T-helper 22 cell (primary cell): ENCODE data around the gene SPIN1.

Experiments used
- DNase-seq: peaks from one replicate; pipeline ENCODE4 v3.0.0-alpha.2; 2020; ENCODE audit warnings: low read depth

The SPIN1 gene

GRCh38 chr9:88436379-88436778, 48.1 kb downstream of the SPIN1 start:
- DNase-seq, result no peak

- DNase-seq, result no peak
Measured at GRCh38 chr9:88437210-88438146, 49.2 kb downstream of the SPIN1 start.

- no peak for DNase-seq
Measured at GRCh38 chr9:88438811-88439210, 50.6 kb downstream of the SPIN1 start.

GRCh38 chr9:88441301-88442007, 53.2 kb downstream of the SPIN1 start:
- DNase-seq, result no peak

- DNase-seq, result no peak
Measured at GRCh38 chr9:88443480-88444113, 55.4 kb downstream of the SPIN1 start.

- no peak for DNase-seq
Measured at GRCh38 chr9:88446728-88447127, 58.5 kb downstream of the SPIN1 start.

GRCh38 chr9:88447431-88447830, 59.2 kb downstream of the SPIN1 start:
- DNase-seq, result no peak

- DNase-seq, result no peak
Measured at GRCh38 chr9:88451160-88451559, 62.9 kb downstream of the SPIN1 start.

- DNase-seq, result no peak
Measured at GRCh38 chr9:88458716-88459465, 70.6 kb downstream of the SPIN1 start.

GRCh38 chr9:88460587-88461332, 72.5 kb downstream of the SPIN1 start:
- no peak for DNase-seq

GRCh38 chr9:88462191-88462590, 73.9 kb downstream of the SPIN1 start:
- no peak for DNase-seq

GRCh38 chr9:88464851-88465250, 76.6 kb downstream of the SPIN1 start:
- no peak for DNase-seq

- DNase-seq, result no peak
Measured at GRCh38 chr9:88468226-88468625, 80.0 kb downstream of the SPIN1 start.

GRCh38 chr9:88476491-88477271, 88.4 kb downstream of the SPIN1 start:
- DNase-seq, result no peak

GRCh38 chr9:88477300-88477751, 89.1 kb downstream of the SPIN1 start:
- no peak for DNase-seq

GRCh38 chr9:88478246-88478645, 90.0 kb downstream of the SPIN1 start:
- no peak for DNase-seq

GRCh38 chr9:88481933-88482332, 93.7 kb downstream of the SPIN1 start:
- DNase-seq, result no peak

GRCh38 chr9:88488166-88488565, 99.9 kb downstream of the SPIN1 start:
- no peak for DNase-seq

- DNase-seq, result no peak
Measured at GRCh38 chr9:88494983-88495721, 106.9 kb downstream of the SPIN1 start.

- DNase-seq, result no peak
Measured at GRCh38 chr9:88497224-88497623, 109.0 kb downstream of the SPIN1 start.
